Measurements from ENCODE around the gene SMPX.

GRCh38 chrX:21734175-21734574 is 23.7 kb downstream of the SMPX start:
- no peak for TF ChIP-seq POLR2A (IDR thresholded peaks at IDR 0.05; ENCODE audit: low read length)
- no peak for TF ChIP-seq CTCF (IDR thresholded peaks at IDR 0.05)
- no peak for TF ChIP-seq BHLHE40 (IDR thresholded peaks at IDR 0.05; ENCODE audit: low read depth, low read length)
- TF ChIP-seq, protein P1, sequence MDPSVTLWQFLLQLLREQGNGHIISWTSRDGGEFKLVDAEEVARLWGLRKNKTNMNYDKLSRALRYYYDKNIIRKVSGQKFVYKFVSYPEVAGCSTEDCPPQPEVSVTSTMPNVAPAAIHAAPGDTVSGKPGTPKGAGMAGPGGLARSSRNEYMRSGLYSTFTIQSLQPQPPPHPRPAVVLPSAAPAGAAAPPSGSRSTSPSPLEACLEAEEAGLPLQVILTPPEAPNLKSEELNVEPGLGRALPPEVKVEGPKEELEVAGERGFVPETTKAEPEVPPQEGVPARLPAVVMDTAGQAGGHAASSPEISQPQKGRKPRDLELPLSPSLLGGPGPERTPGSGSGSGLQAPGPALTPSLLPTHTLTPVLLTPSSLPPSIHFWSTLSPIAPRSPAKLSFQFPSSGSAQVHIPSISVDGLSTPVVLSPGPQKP (IDR thresholded peaks at IDR 0.05; ENCODE audit: low read depth, low read length), result no peak
- TF ChIP-seq RFX5 (IDR thresholded peaks at IDR 0.05), result no peak
- no peak for TF ChIP-seq EP300 (IDR thresholded peaks at IDR 0.05)
- no peak for TF ChIP-seq POLR2AphosphoS2 (conservative IDR thresholded peaks at IDR 0.05; ENCODE audit: low read length)
- TF ChIP-seq, protein P2, sequence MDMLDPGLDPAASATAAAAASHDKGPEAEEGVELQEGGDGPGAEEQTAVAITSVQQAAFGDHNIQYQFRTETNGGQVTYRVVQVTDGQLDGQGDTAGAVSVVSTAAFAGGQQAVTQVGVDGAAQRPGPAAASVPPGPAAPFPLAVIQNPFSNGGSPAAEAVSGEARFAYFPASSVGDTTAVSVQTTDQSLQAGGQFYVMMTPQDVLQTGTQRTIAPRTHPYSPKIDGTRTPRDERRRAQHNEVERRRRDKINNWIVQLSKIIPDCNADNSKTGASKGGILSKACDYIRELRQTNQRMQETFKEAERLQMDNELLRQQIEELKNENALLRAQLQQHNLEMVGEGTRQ (IDR thresholded peaks at IDR 0.05), result no peak
- TF ChIP-seq, protein P3, sequence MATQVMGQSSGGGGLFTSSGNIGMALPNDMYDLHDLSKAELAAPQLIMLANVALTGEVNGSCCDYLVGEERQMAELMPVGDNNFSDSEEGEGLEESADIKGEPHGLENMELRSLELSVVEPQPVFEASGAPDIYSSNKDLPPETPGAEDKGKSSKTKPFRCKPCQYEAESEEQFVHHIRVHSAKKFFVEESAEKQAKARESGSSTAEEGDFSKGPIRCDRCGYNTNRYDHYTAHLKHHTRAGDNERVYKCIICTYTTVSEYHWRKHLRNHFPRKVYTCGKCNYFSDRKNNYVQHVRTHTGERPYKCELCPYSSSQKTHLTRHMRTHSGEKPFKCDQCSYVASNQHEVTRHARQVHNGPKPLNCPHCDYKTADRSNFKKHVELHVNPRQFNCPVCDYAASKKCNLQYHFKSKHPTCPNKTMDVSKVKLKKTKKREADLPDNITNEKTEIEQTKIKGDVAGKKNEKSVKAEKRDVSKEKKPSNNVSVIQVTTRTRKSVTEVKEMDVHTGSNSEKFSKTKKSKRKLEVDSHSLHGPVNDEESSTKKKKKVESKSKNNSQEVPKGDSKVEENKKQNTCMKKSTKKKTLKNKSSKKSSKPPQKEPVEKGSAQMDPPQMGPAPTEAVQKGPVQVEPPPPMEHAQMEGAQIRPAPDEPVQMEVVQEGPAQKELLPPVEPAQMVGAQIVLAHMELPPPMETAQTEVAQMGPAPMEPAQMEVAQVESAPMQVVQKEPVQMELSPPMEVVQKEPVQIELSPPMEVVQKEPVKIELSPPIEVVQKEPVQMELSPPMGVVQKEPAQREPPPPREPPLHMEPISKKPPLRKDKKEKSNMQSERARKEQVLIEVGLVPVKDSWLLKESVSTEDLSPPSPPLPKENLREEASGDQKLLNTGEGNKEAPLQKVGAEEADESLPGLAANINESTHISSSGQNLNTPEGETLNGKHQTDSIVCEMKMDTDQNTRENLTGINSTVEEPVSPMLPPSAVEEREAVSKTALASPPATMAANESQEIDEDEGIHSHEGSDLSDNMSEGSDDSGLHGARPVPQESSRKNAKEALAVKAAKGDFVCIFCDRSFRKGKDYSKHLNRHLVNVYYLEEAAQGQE (IDR thresholded peaks at IDR 0.05), result no peak
- TF ChIP-seq HDAC2 (IDR thresholded peaks at IDR 0.05), result no peak
- no peak for TF ChIP-seq SMC3 (IDR thresholded peaks at IDR 0.05)

Data from A549 (cell line).